Right lobe of liver (tissue), 6 donors: ENCODE results near the gene ERBB4. TPM values are rescaled to one million over a fixed set of nuclear protein-coding genes. Genes with fewer than 3 reads are reported as not detected.

Source experiments
- ATAC-seq, 4 donors: fragments of 200-7000 bp; cut with Tn5 transposase; one replicate each; pipeline ENCODE4 v1.9.1; 2020; ENCODE audit warnings: mild to moderate bottlenecking in 4 of 4, moderate library complexity in 4 of 4
- DNase-seq, 3 donors: peaks; one replicate each; pipeline ENCODE4 v3.0.0-alpha.2; 2020
- H3K27ac ChIP-seq, 3 donors: fragments of 200-600 bp; one replicate each; pipeline ENCODE4 v1.8.0; 2022
- H3K27me3 ChIP-seq, 2 donors: fragments of 200-600 bp; one replicate each; pipeline ENCODE4 v1.8.0; 2022
- H3K36me3 ChIP-seq, 4 donors: fragments of 200-600 bp; sonication (generic) in 1 of 4; one replicate each; pipeline versions ENCODE4 v1.5.1 to v1.8.0; 2017 to 2022; ENCODE audit warnings: control low read depth in 1 of 4
- H3K4me1 ChIP-seq, 4 donors: fragments of 200-600 bp; sonication (generic) in 1 of 4; one replicate each; pipeline versions ENCODE4 v1.5.1 to v1.8.0; 2017 to 2022; ENCODE audit warnings: control low read depth in 1 of 4
- H3K4me3 ChIP-seq, 3 donors: fragments of 200-600 bp; one replicate each; pipeline ENCODE4 v1.8.0; 2022
- H3K9me3 ChIP-seq, 4 donors: fragments of 200-600 bp; sonication (generic) in 1 of 4; one replicate each; pipeline versions ENCODE4 v1.5.1 to v1.8.0; 2017 to 2022; ENCODE audit warnings: control low read depth in 1 of 4
- POLR2A ChIP-seq: fragments of 450-650 bp; IDR thresholded peaks from one replicate; pipeline ENCODE4 v1.6.1; 2017; ENCODE audit warnings: antibody characterized with exemption, mild to moderate bottlenecking
- WGBS: methylation state at CpG from one replicate; pipeline ENCODE4 v1.1.6; 2018; ENCODE audit warnings: low coverage, low lambda C conversion rate; ENCODE audit not compliant: insufficient coverage; ENCODE audit errors: missing lambda C conversion rate; 5-methylcytosine and 5-hydroxymethylcytosine counted together
- intact Hi-C, 2 donors: fragments of 100-400 bp; cut with DNase I; formaldehyde crosslinking; loops; one replicate each; pipeline versions ENCODE4 v1.11.2 to v1.14.1; 2022
- total RNA-seq, 6 experiments: library from RNA; depleted of rRNA in 2 of 6; stranded (reverse); fragments of >200 nt in 2 of 6; fragmentation: NEBNext Ultra II Directional in 3 of 6; extraction: Animal tissue kit (Norgen Biotek cat#: 25700) in 3 of 6; gene quantifications; one replicate each; pipeline versions ENCODE4 v1.1.0 to v1.2.4, GENCODE V29; 2016 to 2023
- TF ChIP-seq, protein P1 (sequence below), 4 donors: fragments of 200-600 bp in 3 of 4; fragments of 450-650 bp in 1 of 4; IDR thresholded peaks; one replicate each; pipeline versions ENCODE4 v1.5.1 to v1.8.0; 2016 to 2022; ENCODE audit warnings: antibody characterized with exemption in 4 of 4, mild to moderate bottlenecking in 2 of 4
- donor health status: DM: no; HTN: yes; CAD: no.
- donor health status: DM: no; HTN: no; CAD: no.
- donor health status: DM: no; HTN: no; CAD: no.
- donor health status: DM: no; HTN: yes; CAD: no.
- donor health status: DM: no; HTN: yes; CAD: no.

Gene ERBB4
- total RNA-seq, 6 experiments from 2014 or later: 0.02 to 0.59 (median 0.08) TPM; not detected in 2

DNA sequence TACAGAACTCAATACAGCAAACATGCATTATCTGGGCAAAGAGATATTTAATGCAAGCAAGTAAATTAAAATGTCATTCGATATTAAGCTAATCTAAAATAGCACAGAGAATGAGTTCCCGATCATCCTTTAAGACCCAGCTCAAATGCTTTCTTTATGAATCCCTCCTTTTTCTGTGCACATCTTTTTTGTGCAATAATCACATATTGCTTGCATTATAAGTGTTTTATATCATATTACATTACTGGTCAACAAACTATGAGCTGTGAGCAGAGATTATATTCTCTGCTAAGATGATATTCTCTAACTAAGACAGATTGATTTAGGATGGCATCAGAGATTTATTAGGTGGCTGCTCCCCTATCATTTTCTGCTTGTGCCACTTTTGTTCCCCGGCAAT, 146.1 kb downstream of the ERBB4 start:
- H3K27me3 ChIP-seq: no peaks in the 10 kb centered on the region
- no peaks in the 10 kb centered on the region for H3K9me3 ChIP-seq
- no peak overlapping the region for H3K27ac ChIP-seq
- no peak for DNase-seq
- 72% methylated on average over 3 of the region's 3 CpGs for WGBS
- no peak for ATAC-seq
- no peaks in the 10 kb centered on the region for H3K36me3 ChIP-seq
- H3K4me3 ChIP-seq: no peak overlapping the region
- TF ChIP-seq POLR2A: no peak
- TF ChIP-seq, protein P1, sequence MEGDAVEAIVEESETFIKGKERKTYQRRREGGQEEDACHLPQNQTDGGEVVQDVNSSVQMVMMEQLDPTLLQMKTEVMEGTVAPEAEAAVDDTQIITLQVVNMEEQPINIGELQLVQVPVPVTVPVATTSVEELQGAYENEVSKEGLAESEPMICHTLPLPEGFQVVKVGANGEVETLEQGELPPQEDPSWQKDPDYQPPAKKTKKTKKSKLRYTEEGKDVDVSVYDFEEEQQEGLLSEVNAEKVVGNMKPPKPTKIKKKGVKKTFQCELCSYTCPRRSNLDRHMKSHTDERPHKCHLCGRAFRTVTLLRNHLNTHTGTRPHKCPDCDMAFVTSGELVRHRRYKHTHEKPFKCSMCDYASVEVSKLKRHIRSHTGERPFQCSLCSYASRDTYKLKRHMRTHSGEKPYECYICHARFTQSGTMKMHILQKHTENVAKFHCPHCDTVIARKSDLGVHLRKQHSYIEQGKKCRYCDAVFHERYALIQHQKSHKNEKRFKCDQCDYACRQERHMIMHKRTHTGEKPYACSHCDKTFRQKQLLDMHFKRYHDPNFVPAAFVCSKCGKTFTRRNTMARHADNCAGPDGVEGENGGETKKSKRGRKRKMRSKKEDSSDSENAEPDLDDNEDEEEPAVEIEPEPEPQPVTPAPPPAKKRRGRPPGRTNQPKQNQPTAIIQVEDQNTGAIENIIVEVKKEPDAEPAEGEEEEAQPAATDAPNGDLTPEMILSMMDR (IDR thresholded peaks at IDR 0.05): no peak
- no peaks in the 10 kb centered on the region for H3K4me1 ChIP-seq
- intact Hi-C loops: no loop called here

GRCh38 chr2:212392043-212392442, 146.6 kb downstream of the ERBB4 start:
- intact Hi-C loops: no loop called here
- Histone ChIP-seq H3K4me1 (no peaks in the 10 kb centered on the region), H3K27me3 (no peaks in the 10 kb centered on the region), H3K9me3 (no peaks in the 10 kb centered on the region), H3K36me3 (no peaks in the 10 kb centered on the region), H3K27ac (no peak overlapping the region), H3K4me3 (no peak overlapping the region)
- WGBS: 27% methylated on average over 2 of the region's 2 CpGs
- ATAC-seq (no peak), DNase-seq (no peak)
- TF ChIP-seq POLR2A: no peak
- TF ChIP-seq, protein P1 (IDR thresholded peaks at IDR 0.05): no peak

GRCh38 chr2:212387146-212387545, 151.5 kb downstream of the ERBB4 start:
- WGBS: 62% methylated on average over 3 of the region's 4 CpGs
- Histone ChIP-seq H3K27ac (no peak overlapping the region), H3K36me3 (no peaks in the 10 kb centered on the region), H3K4me1 (no peaks in the 10 kb centered on the region), H3K9me3 (no peaks in the 10 kb centered on the region), H3K27me3 (no peaks in the 10 kb centered on the region), H3K4me3 (no peak overlapping the region)
- intact Hi-C loops: no loop called here
- TF ChIP-seq, protein P1 (IDR thresholded peaks at IDR 0.05): no peak
- no peak for TF ChIP-seq POLR2A
- no peak for DNase-seq
- ATAC-seq: no peak

DNA sequence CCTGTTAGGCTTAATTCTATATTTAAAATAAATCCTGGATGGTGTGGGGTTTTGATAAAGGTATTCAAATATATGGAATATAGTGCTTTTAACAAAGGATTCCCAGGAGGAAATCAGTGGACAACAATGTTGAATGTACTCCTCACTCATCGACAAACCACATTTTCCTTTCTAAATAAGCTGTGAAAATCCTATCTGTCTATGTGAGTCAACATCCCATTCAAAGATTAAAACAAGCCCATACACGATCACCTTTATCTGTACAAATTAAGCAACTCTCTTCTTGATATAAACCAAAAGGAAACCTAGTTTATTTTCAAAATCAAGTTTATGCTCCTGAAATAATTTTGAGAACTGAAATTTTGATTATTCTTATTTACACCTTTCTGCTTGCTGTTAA, 153.4 kb downstream of the ERBB4 start:
- no peaks in the 10 kb centered on the region for H3K27me3 ChIP-seq
- H3K9me3 ChIP-seq: no peaks in the 10 kb centered on the region
- H3K27ac ChIP-seq: no peak overlapping the region
- intact Hi-C loops: no loop called here
- H3K4me1 ChIP-seq: no peaks in the 10 kb centered on the region
- ATAC-seq: no peak
- no peaks in the 10 kb centered on the region for H3K36me3 ChIP-seq
- no peak for DNase-seq
- no peak overlapping the region for H3K4me3 ChIP-seq
- WGBS: 46% methylated on average over 2 of the region's 2 CpGs
- TF ChIP-seq, protein P1 (IDR thresholded peaks at IDR 0.05): no peak
- no peak for TF ChIP-seq POLR2A

GRCh38 chr2:212384027-212384426, 154.6 kb downstream of the ERBB4 start:
- Histone ChIP-seq H3K9me3 (no peaks in the 10 kb centered on the region), H3K4me3 (no peak overlapping the region), H3K36me3 (no peaks in the 10 kb centered on the region), H3K27ac (no peak overlapping the region), H3K4me1 (no peaks in the 10 kb centered on the region), H3K27me3 (no peaks in the 10 kb centered on the region)
- TF ChIP-seq POLR2A: no peak
- TF ChIP-seq, protein P1 (IDR thresholded peaks at IDR 0.05): no peak
- intact Hi-C loops: no loop called here
- ATAC-seq (no peak), DNase-seq (no peak)
- WGBS: 68% methylated on average over 2 of the region's 2 CpGs
